Osteoblast (primary cell): ENCODE results near the gene DCK. TPM values are rescaled to one million over a fixed set of nuclear protein-coding genes. Genes with fewer than 3 reads are reported as not detected.

Source experiments
- DNase-seq: peaks from one replicate; pipeline ENCODE4 v3.0.0; 2011; ENCODE audit warnings: low spot score, mixed read lengths; ENCODE audit not compliant: insufficient read length; ENCODE audit errors: missing footprints
- H2AFZ ChIP-seq: 2 replicates; pipeline ENCODE4 v1.6.0; 2011; ENCODE audit warnings: mild to moderate bottlenecking, low read length
- H3K27ac ChIP-seq: 2 replicates; pipeline ENCODE4 v1.5.1; 2011; ENCODE audit warnings: mild to moderate bottlenecking, low read depth, low read length, moderate library complexity
- H3K27me3 ChIP-seq: 2 replicates; pipeline ENCODE4 v1.6.0; 2012; ENCODE audit warnings: mild to moderate bottlenecking, control low read depth, inconsistent platforms, low read length, moderate library complexity; ENCODE audit not compliant: insufficient read depth
- H3K36me3 ChIP-seq: 2 replicates; pipeline ENCODE4 v1.5.1; 2011; ENCODE audit warnings: mild to moderate bottlenecking, low read length, control low read depth, moderate library complexity; ENCODE audit not compliant: insufficient read depth
- H3K4me1 ChIP-seq: 2 replicates; pipeline ENCODE4 v1.5.1; 2011; ENCODE audit warnings: mild to moderate bottlenecking, low read length, control low read depth, moderate library complexity; ENCODE audit not compliant: insufficient read depth
- H3K4me2 ChIP-seq: 2 replicates; pipeline ENCODE4 v1.6.0; 2011; ENCODE audit warnings: mild to moderate bottlenecking, low read length; ENCODE audit not compliant: insufficient read depth
- H3K4me3 ChIP-seq: fragments of 200-600 bp; sonication (generic); 3 replicates; pipeline ENCODE4 v1.5.1; 2012; ENCODE audit warnings: mild to moderate bottlenecking, low read length, inconsistent platforms; ENCODE audit not compliant: insufficient read depth
- H3K79me2 ChIP-seq: 2 replicates; pipeline ENCODE4 v1.6.0; 2012; ENCODE audit warnings: mild to moderate bottlenecking, low read length, control low read depth, inconsistent platforms; ENCODE audit not compliant: insufficient read depth
- H3K9me3 ChIP-seq: 2 replicates; pipeline ENCODE4 v1.5.1; 2011; ENCODE audit warnings: low read depth, low read length, control low read depth
- H4K20me1 ChIP-seq: 2 replicates; pipeline ENCODE4 v1.6.0; 2012; ENCODE audit warnings: mild to moderate bottlenecking, low read length, control low read depth; ENCODE audit not compliant: insufficient read depth
- CTCF ChIP-seq: IDR thresholded peaks from 2 replicates; pipeline ENCODE4 v1.5.1; 2011; ENCODE audit warnings: mild to moderate bottlenecking, low read depth, low read length, moderate library complexity; ENCODE audit errors: extremely low read depth
- total RNA-seq: library from RNA; depleted of rRNA; stranded (reverse); fragments of >200 nt; gene quantifications from 2 replicates; pipeline ENCODE4 v1.2.3, GENCODE V29; 2012

The DCK gene
- total RNA-seq, 1 donor = 13.8 TPM

DNA sequence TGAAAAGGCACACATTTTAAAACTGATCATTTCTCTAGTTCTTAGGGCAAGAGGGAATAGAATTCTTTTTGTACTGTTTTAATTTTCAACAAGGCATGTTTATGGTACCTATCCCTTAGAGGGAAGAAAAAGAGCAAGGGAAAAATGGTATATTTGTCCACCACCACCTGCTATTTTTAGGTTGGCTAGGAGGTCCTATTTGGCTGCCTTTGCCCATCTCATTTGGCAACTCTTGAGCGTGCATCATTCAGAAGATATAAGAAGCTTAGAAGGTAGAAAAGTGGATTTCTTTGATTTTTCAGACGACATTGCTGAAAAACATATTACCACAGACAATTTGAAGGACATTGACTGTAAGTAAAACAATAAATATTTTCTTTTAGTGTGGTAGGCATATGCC, 69.0 kb downstream of the DCK start:
- TF ChIP-seq CTCF = no peak
- Histone ChIP-seq H4K20me1 (no peaks in the 10 kb centered on the region), H3K27me3 (no peaks in the 10 kb centered on the region), H3K4me1 (no peaks in the 10 kb centered on the region), H3K9me3 (no peaks in the 10 kb centered on the region), H3K36me3 (no peaks in the 10 kb centered on the region), H3K4me2 (no peak overlapping the region), H3K4me3 (no peak overlapping the region), H2AFZ (no peak overlapping the region), H3K79me2 (no peaks in the 10 kb centered on the region), H3K27ac (no peak overlapping the region)
- DNase-seq = no peak

- H3K27ac ChIP-seq = no peak overlapping the region
- DNase-seq = no peak
- no peaks in the 10 kb centered on the region for H3K4me1 ChIP-seq
- H3K9me3 ChIP-seq = no peaks in the 10 kb centered on the region
- TF ChIP-seq CTCF = no peak
- no peak overlapping the region for H2AFZ ChIP-seq
- no peaks in the 10 kb centered on the region for H3K79me2 ChIP-seq
- H3K36me3 ChIP-seq = no peaks in the 10 kb centered on the region
- no peak overlapping the region for H3K4me2 ChIP-seq
- H3K27me3 ChIP-seq = no peaks in the 10 kb centered on the region
- H3K4me3 ChIP-seq = no peak overlapping the region
- no peaks in the 10 kb centered on the region for H4K20me1 ChIP-seq
Measured at GRCh38 chr4:71063711-71064110, 70.3 kb downstream of the DCK start.

GRCh38 chr4:71064521-71064920, 71.1 kb downstream of the DCK start:
- no peak overlapping the region for H3K27ac ChIP-seq
- no peaks in the 10 kb centered on the region for H3K9me3 ChIP-seq
- no peak overlapping the region for H2AFZ ChIP-seq
- H3K27me3 ChIP-seq = no peaks in the 10 kb centered on the region
- H3K4me3 ChIP-seq = no peak overlapping the region
- no peaks in the 10 kb centered on the region for H3K4me1 ChIP-seq
- H3K79me2 ChIP-seq = no peaks in the 10 kb centered on the region
- H3K36me3 ChIP-seq = no peaks in the 10 kb centered on the region
- no peak overlapping the region for H3K4me2 ChIP-seq
- H4K20me1 ChIP-seq = no peaks in the 10 kb centered on the region
- no peak for TF ChIP-seq CTCF
- no peak for DNase-seq

DNA sequence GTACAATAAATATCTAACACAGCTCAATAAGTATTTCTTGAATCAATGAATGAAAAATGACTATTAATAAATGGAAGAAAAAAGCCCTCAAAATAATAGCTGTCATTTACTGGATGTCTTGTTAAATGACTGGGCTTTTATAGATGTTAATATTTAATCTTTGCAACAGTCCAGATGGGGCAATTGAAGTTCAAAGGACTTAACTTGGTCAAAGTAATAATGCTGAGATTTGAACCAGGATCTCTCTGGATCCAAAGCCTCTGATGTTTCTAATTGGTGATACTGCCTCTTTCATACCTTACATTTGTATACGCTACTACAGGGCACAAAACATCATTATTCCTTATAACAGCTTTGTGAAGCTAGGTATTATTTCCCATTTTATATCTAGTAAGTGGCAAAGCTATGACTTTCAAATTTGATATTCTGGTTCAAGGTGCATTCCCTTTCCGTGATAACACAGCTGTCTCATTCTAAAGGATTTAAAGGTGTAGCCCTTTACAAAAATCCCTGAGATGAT, 72.6 kb downstream of the DCK start:
- no peaks in the 10 kb centered on the region for H3K36me3 ChIP-seq
- no peaks in the 10 kb centered on the region for H4K20me1 ChIP-seq
- no peak for TF ChIP-seq CTCF
- no peaks in the 10 kb centered on the region for H3K27me3 ChIP-seq
- no peak overlapping the region for H3K27ac ChIP-seq
- no peak overlapping the region for H3K4me3 ChIP-seq
- H2AFZ ChIP-seq = no peak overlapping the region
- H3K9me3 ChIP-seq = no peaks in the 10 kb centered on the region
- DNase-seq = no peak
- no peaks in the 10 kb centered on the region for H3K4me1 ChIP-seq
- H3K4me2 ChIP-seq = no peak overlapping the region
- no peaks in the 10 kb centered on the region for H3K79me2 ChIP-seq
